ENCODE measurements around the gene CFAP97D1.

GRCh38 chr17:43779145-43780125, 800 bp upstream of the CFAP97D1 start:
- TF ChIP-seq CTCF (conservative IDR thresholded peaks at IDR 0.05; ENCODE audit: low read depth in 2 of 2) = peak; percentile 15 to 32; a peak in 2 of 4 replicates
- no peak for TF ChIP-seq EZH2 (IDR thresholded peaks at IDR 0.05; ENCODE audit: low read depth, unreplicated experiment)
- TF ChIP-seq ZNF462 (CRISPR knock-in tag; IDR thresholded peaks at IDR 0.05) = no peak
- TF ChIP-seq POLR2AphosphoS5 (IDR thresholded peaks at IDR 0.05; ENCODE audit: low read depth) = no peak
- no peak for TF ChIP-seq ETS1 (IDR thresholded peaks at IDR 0.05)
- TF ChIP-seq REST (IDR thresholded peaks at IDR 0.05; ENCODE audit: unreplicated experiment) = no peak

Data from GM23338 (cell line).